ENCODE measurements around the gene SLC4A1.
A peak's percentile ranks its signal among the peaks of the same experiment; 100 is the strongest.

SLC4A1 gene

DNA sequence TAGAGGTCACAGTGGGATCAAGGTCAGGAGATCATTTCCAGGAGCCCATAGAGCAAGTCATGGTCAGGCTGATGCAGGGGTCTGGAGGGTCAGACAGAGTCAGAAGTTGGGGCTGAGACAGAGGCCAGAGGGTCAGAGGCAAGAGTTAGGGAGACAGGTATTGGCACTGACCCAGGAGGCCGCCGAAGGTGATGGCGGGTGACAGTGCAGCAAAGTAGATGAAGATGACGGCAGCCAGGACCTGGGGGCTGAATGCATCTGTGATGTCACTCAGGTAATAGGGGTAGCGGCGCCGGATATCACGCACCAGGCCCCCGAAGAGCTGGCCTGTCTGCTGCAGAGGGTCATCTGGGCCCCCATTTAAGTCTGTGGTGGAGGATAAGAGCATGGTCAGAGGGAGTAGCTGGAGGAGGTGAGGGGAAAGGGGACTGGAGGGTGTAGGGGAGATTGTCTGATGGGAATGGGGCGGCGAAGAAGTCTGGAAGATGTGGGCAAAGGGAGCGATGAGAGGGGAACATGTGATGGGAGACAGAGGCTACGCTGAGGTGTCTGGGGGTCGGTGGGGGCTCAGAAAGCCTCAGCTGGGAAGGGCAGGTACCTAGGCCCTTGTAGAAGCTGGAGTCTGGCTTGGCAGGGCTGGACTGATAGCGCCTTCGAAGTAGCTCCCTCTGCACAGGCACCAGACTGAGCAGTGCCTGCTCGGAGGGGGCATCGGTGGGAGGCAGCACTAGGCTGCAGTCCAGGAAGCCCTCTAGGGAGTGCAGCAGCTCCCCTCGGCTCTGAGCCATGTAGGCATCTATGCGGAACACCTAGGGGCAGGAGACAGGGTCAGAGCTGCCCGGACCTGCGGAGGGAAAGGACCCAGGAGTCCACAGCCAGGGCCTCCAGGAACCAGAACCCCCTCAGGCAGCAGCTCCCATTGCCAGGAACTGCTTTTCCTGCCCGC is 9.8 kb downstream of the SLC4A1 start:
- Mint-ChIP-seq H3K36me3 (ENCODE audit: low read depth) (no peaks in the 10 kb centered on the region), H3K4me1 (no peaks in the 10 kb centered on the region), H3K27me3 (ENCODE audit: low read depth) (peaks cover 13% of the 10 kb centered on the region), H3K9me3 (no peaks in the 10 kb centered on the region), H3K27ac (peak overlapping the region in 1 of 3 experiments; percentile 88), H3K4me3 (peak overlapping the region in 1 of 3 experiments; percentile 23)
- TF ChIP-seq CTCF (IDR thresholded peaks at IDR 0.05; ENCODE audit: unreplicated experiment in 3 of 3) = no peak

DNA sequence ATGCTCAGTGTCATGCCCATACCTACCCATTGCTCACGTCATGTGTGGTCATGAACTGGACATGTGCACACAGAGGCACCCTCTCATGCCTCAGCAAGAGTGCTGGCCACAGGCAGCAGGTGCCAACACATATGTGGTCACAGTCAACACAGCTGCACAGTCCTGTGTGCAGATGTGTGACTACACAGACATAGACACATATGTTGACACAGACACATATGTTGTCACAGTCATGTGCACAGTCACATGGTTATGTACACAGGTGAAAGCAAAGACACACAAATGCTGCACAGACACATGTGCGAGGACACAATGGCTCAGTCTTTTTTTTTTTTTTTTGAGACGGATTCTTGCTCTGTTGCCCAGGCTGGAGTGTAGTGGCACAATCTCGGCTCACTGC is 11.3 kb downstream of the SLC4A1 start:
- H3K4me3 Mint-ChIP-seq = no peak overlapping the region
- H3K27ac Mint-ChIP-seq = no peak overlapping the region
- H3K36me3 Mint-ChIP-seq (ENCODE audit: low read depth) = no peaks in the 10 kb centered on the region
- TF ChIP-seq CTCF (IDR thresholded peaks at IDR 0.05; ENCODE audit: unreplicated experiment in 3 of 3) = no peak
- no peaks in the 10 kb centered on the region for H3K9me3 Mint-ChIP-seq
- peaks cover 13% of the 10 kb centered on the region for H3K27me3 Mint-ChIP-seq (ENCODE audit: low read depth)
- H3K4me1 Mint-ChIP-seq = no peaks in the 10 kb centered on the region

GRCh38 chr17:44255915-44256314 is 12.0 kb downstream of the SLC4A1 start:
- peaks cover 14% of the 10 kb centered on the region for H3K27me3 Mint-ChIP-seq (ENCODE audit: low read depth)
- H3K36me3 Mint-ChIP-seq (ENCODE audit: low read depth) = no peaks in the 10 kb centered on the region
- no peaks in the 10 kb centered on the region for H3K4me1 Mint-ChIP-seq
- H3K27ac Mint-ChIP-seq = no peak overlapping the region
- no peaks in the 10 kb centered on the region for H3K9me3 Mint-ChIP-seq
- no peak overlapping the region for H3K4me3 Mint-ChIP-seq
- TF ChIP-seq CTCF (IDR thresholded peaks at IDR 0.05; ENCODE audit: unreplicated experiment in 3 of 3) = no peak

- Mint-ChIP-seq H3K4me1 (no peaks in the 10 kb centered on the region), H3K27me3 (ENCODE audit: low read depth) (peaks cover 25% of the 10 kb centered on the region), H3K36me3 (ENCODE audit: low read depth) (no peaks in the 10 kb centered on the region), H3K9me3 (no peaks in the 10 kb centered on the region), H3K4me3 (no peak overlapping the region), H3K27ac (no peak overlapping the region)
- TF ChIP-seq CTCF (IDR thresholded peaks at IDR 0.05; ENCODE audit: unreplicated experiment in 3 of 3) = no peak
Measured at GRCh38 chr17:44254361-44255095, 13.4 kb downstream of the SLC4A1 start.

DNA sequence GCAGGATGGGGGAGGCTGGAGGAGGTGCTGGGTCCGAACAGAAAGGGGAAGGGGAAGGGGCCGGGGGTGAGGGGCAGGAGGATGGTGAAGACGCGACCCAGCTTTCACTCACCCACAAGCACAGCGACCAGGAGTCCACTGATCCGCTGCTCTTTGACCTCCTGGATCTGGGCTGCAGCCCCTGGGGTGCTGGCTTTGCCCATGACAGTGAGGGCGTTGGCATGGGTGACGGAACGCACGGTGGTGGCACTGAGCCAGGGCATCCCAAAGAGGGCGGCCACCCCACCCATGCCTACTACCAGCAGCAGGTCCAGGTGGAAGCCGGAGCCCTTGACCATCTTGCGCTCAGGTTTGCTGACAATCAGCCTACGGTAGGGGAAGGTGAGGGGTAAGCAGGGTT is 14.9 kb downstream of the SLC4A1 start:
- no peak overlapping the region for H3K27ac Mint-ChIP-seq
- H3K36me3 Mint-ChIP-seq (ENCODE audit: low read depth) = no peaks in the 10 kb centered on the region
- H3K27me3 Mint-ChIP-seq (ENCODE audit: low read depth) = peaks cover 25% of the 10 kb centered on the region
- TF ChIP-seq CTCF (IDR thresholded peaks at IDR 0.05; ENCODE audit: unreplicated experiment in 3 of 3) = no peak
- peaks cover 2% of the 10 kb centered on the region for H3K4me1 Mint-ChIP-seq
- no peak overlapping the region for H3K4me3 Mint-ChIP-seq
- no peaks in the 10 kb centered on the region for H3K9me3 Mint-ChIP-seq

Measured in nephron (organoid).